ENCODE measurements around the gene MAP4K4.

Gene MAP4K4

DNA sequence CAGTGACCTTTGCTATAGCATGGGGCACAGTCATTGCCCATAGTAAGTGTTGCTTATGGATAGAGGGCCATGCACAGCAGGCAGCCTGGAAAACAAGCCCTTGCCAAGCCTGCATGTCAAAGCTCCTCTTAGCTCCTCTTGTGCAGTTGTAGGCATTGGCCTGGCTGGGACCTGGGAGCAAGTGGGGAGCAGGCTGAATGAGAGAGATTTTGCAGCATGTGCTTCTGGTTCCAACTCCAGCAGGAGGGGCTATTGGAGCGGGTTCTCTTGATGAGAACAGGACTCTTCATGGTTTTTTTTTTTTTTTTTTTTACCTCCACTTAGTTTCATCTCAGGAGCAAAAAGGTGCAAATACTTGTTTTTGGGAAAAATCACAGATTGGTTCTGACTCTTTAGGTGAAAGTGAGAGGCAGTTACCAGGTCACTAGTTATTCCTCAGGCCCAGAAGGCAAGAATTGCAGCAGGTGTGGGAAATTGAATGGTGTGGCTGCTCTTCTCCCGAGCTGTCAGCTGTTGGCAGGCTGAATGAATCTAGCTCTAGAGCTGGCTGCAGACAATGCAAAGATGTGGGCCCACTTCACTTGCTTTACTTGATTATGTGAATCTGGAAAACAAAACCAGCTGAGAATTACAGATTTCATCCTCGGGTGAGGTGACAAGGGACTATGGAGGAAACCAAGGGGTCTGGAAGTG, 95.9 kb downstream of the MAP4K4 start:
- DNase-seq, result no peak

GRCh38 chr2:101794141-101794540, 96.6 kb downstream of the MAP4K4 start:
- no peak for DNase-seq

DNA sequence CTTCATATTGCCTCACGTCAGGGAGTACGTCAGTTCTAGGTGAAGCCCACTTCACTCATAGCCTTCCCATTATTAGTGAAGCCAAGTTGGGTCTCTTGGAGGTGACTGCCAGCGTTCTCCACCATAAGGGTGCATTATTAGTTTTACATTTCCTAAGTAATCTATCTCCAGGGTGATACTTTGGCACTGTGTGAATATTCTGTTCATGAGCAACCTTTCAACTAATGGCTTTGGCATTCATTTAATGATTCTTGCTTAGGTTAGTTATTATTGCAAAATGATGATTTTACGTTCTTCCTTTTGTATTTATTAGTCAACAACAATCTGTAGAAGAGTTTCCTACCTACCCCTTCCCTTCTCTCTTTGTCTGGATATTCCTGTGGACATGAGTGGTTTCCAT, 97.5 kb downstream of the MAP4K4 start:
- DNase-seq, result no peak

DNA sequence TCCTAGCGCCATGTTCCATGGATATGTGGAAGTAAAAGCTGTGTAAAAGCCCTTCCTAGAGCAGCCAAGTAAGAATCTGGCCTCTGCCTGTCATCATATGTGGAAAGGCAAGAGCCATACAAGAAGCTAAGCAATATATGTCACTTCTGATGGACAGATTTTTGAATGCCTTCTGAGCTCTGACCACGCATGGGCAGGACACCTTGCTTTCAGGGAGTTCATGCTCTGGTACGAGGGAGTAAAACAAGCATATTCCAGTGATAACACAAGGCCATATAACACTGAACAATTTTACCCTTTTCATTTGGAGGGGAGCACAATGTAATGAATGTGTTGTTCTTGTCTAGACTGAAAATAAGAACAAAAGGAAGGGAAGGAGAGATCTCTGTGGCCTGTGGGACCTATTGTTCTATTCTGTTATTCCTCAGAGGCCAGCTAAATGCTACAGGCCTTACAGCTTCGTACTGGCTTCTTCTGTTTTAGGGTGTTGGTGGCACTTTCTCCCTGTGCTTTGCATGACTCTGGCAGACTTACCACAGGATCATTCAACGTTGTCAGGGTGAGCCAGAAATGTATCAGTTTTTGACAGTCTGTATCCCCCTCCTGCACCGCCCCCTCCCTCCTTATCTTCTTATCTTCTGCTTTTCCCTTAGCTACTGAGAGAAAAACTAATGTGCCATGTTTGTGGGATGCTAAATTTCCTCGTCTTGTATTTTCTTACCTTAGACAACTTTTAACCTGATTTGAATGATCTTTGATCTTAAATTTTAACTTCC, 99.5 kb downstream of the MAP4K4 start:
- no peak for DNase-seq

DNA sequence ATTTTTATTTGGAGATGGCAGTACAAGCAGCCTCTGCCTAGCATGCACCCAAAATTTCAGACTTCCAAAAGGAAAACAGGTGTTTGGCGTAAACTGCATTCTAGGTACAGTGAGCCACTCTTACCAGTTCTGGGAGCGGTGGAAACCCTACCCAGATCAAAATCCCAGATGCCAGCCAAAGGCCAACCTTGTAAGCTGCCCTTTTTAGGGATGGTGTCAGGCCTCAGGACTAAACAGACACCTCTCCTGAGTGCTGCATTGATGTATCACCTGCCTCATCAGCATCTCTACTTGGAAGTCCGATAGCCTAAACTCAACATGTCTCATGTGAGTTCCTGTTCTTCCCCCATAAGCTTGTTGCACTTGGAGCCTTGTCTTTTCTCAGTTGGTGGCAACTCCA, 104.0 kb downstream of the MAP4K4 start:
- no peak for DNase-seq

DNA sequence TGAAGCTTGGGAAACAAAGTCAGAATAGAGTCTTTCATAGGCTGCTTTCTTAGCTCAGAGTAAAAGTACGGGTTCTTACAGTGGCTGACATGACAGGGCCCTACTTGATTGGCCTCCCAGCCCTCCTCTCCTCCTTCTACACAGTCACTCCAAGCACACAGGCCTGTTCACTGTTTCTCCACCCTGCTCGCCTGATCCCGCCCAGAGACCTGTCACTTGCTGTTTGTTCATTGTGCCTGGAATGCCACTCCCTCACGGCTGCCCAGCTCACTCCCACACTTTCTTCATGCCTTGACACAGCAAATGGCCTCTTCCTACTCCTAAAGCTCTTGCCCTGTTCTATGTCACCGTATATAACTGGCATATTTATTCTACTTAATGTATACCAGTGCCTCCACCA, 104.8 kb downstream of the MAP4K4 start:
- no peak for DNase-seq

GRCh38 chr2:101803128-101803527, 105.6 kb downstream of the MAP4K4 start:
- DNase-seq, result no peak

- no peak for DNase-seq
Observed at GRCh38 chr2:101803945-101804696, 106.6 kb downstream of the MAP4K4 start.

DNA sequence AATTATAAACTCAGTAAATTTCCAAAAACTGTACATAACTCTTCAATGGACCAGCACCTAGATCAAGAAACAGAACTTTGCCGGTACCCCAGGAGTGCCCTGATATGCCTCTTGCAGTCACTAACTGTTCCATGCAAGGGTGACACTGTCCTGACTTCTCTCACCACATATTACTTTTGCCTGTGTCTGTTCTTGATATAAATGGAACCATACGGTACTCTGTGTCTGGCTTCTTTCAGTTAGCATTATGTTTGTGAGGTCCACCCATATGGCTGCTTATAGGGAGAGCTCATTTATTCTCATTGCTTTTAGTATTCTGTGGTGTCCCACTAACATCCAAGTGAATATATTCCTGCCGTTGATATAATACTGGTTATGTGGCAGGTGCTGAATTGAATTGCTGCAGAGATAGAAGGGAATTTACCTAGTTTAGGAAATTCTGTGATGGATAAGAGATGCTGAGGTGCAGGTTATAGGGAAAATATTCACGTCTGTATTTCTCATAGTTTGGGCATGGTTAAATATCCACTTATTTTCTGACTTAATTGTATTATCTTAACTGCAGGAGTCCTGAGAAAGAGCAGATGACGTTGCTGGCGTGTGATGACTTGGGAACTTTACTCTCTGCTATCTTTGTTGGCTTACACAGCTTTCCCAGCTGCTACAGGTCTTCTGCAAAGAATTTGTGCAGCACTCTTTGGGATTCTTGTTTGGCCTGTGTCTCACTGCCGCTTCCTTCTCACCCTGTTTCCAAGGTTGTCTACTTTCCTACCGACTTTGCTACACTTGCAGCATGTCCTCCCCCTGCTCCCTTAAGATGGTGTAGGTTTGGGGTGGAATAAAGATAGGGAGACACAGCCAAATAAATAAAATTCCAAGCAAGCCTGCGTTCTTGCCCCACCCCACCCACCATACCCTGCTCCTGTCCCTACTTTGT, 107.9 kb downstream of the MAP4K4 start:
- no peak for DNase-seq

DNA sequence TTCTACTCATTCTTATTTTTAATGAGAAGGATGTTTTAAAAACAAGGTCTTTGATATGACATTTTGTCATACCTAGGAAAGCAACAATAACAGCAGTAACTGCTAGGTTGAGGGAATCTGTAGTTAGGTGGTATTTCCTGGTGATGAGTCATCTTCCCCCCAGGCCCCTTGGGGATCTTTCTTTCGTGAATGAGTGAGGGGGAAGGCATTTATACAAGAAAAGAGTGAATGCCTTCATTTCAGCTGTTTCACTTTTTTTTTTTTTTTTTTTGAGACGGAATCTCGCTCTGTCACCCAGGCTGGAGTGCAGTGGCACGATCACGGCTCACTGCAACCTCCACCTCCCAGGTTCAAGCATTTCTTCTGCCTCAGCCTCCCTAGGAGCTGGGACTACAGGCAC, 108.6 kb downstream of the MAP4K4 start:
- no peak for DNase-seq

- no peak for DNase-seq
Observed at GRCh38 chr2:101806701-101807100, 109.2 kb downstream of the MAP4K4 start.

GRCh38 chr2:101807242-101807641, 109.7 kb downstream of the MAP4K4 start:
- no peak for DNase-seq

DNA sequence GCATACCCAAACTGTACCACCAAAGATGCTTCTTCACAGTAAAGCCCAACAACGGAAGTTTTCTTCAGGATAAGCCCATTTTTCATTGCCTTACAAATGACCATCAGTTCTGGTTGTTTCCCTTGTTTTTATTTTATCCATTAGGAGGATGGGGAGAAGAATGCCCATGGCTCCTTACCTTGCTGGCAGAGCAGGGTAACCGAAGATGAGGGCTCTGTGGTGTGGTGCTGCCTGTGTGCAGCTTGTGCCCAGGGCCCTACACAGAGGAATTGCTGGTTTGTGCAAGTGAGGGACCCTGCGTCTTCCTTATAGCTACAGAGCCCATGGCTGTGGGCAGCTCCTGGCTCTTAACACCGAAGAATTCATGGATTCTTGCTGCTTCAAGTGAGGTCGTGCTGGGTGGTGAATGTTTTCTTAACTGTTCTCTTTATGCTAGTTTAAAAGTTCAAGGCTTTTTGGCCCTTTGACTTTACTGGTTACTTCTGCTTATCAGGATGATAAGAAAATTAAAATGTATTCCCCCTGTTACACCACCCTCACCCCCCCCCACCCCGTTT, 110.6 kb downstream of the MAP4K4 start:
- no peak for DNase-seq

GRCh38 chr2:101809698-101810097, 112.2 kb downstream of the MAP4K4 start:
- DNase-seq, result no peak

- DNase-seq, result no peak
Observed at GRCh38 chr2:101811226-101812015, 113.9 kb downstream of the MAP4K4 start.

DNA sequence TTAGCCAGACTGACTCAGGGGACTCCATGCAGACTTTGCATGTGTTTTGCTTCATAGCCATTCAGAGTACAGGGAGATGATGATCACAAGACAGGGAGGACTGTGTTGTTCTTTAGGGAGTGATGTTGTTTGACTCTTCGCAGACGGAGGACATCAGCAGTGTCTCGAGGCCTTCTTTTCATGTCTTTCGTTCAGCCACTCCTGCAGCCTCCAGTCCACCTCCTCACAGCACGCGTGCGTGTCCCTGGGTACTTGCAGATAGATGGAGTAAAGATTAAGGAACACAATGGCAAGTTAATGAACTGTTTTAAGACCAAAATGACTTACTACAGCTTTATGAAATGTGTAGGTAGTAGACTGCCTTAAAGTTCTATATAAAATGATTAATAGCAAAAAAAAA, 114.7 kb downstream of the MAP4K4 start:
- DNase-seq, result no peak

DNA sequence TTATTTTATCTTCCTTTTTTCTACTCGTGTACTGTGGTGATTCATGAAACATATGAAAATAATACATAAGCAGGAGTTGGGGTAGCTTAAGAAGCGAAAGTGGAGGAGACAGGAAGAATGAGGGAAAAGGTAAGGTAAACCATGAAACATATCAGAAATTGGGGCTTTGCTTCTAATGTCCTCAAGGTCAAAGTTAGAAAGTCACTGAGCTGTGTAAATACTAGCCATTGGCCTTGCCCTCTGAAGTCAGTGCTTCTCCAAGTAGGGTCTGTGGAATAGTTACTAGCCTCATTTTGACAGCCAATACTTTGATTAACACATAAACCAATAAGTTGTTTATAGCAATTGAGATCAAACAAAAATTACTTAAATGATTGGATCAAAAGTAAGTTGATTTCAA, 117.2 kb downstream of the MAP4K4 start:
- no peak for DNase-seq

DNA sequence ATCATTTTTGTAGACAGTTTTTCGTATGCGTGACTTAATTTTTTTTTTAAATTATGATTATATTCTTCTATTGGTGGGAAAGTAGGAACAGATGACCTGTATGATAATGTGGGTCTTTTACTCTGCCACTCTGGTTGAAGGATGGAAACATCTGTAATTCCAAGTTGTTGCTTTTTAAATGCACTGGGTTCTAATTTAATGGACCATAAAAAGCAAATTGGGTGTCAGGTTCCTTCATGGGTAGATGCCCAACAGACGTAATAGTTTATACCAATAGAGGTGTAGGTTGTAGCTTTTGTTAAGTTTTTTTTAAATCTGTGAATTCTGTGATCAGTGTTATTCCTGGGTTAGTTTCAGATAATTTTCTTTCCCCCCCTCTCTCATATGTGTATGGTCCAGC, 117.6 kb downstream of the MAP4K4 start:
- no peak for DNase-seq

DNA sequence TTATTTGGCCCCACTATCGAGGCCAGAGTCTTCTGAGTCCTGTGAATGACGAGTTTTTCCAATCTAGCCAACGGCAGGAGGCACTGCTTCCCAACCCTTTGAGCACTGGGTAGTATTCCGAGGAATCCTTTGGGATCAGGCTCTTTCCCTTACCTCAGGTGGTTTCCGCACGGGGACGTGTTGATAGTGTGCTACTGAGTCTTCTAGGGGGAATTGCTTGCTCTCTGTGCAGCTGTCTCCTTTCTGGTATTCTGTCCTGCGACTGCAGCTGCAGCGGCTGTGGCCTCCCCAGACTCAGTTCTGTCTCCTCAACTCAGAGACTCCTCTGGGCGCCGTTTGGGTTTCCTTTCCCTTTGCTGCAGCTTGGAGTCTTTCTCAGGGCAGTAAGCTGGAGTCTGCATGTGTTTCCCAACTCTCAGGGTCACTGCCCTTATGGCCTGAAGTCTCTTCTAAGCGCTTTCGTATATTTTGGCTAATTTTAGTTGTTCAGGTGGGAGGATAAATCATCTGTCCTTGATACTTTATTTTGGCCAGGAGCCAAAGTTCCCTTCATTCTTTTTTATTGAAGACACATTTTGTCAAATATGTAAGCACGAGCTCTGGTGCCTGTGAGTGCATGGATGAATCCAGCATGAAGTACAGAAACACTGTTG, 118.4 kb downstream of the MAP4K4 start:
- no peak for DNase-seq

- DNase-seq, result no peak
Observed at GRCh38 chr2:101816598-101816997, 119.1 kb downstream of the MAP4K4 start.

GRCh38 chr2:101817481-101817880, 120.0 kb downstream of the MAP4K4 start:
- no peak for DNase-seq

Measured in NCI-H146 (cell line).